RWPE2 (cell line): ENCODE results near the gene PARP6.

Experiments
- ATAC-seq: fragments of 200-7000 bp; cut with Tn5 transposase; 3 replicates; pipeline ENCODE4 v1.9.1; 2021; ENCODE audit warnings: low read depth
- DNase-seq: peaks from one replicate; pipeline ENCODE4 v3.0.0-alpha.2; 2020; ENCODE audit warnings: low spot score
- H3K27ac ChIP-seq: fragments of 450-650 bp; 2 replicates; pipeline ENCODE4 v1.5.1; 2017; ENCODE audit warnings: mild to moderate bottlenecking; ENCODE audit not compliant: poor library complexity, severe bottlenecking
- H3K27me3 ChIP-seq: fragments of 250-450 bp; sonication (Bioruptor Pico); 2 replicates; pipeline ENCODE4 v1.5.1; 2021; ENCODE audit warnings: mild to moderate bottlenecking, moderate library complexity; ENCODE audit not compliant: insufficient read depth, poor library complexity, severe bottlenecking
- H3K36me3 ChIP-seq: fragments of 250-450 bp; sonication (Bioruptor Pico); 2 replicates; pipeline ENCODE4 v1.5.1; 2020; ENCODE audit warnings: low read depth, mild to moderate bottlenecking, moderate library complexity
- H3K4me1 ChIP-seq: fragments of 250-450 bp; sonication (Bioruptor Pico); 2 replicates; pipeline ENCODE4 v1.5.1; 2021; ENCODE audit warnings: mild to moderate bottlenecking, moderate library complexity; ENCODE audit not compliant: insufficient read depth, poor library complexity, severe bottlenecking
- H3K4me3 ChIP-seq: fragments of 250-450 bp; sonication (Bioruptor Pico); 2 replicates; pipeline ENCODE4 v1.5.1; 2021; ENCODE audit warnings: mild to moderate bottlenecking, moderate library complexity; ENCODE audit not compliant: severe bottlenecking
- H3K9me3 ChIP-seq: fragments of 250-450 bp; sonication (Bioruptor Pico); 2 replicates; pipeline ENCODE4 v1.5.1; 2021; ENCODE audit warnings: mild to moderate bottlenecking, moderate library complexity; ENCODE audit not compliant: severe bottlenecking
- CTCF ChIP-seq: fragments of 450-650 bp; IDR thresholded peaks from one replicate; pipeline ENCODE4 v1.5.1; 2017; ENCODE audit warnings: mild to moderate bottlenecking, moderate library complexity; ENCODE audit not compliant: poor library complexity, severe bottlenecking

Gene PARP6

GRCh38 chr15:72237853-72238224 is 34.5 kb downstream of the PARP6 start:
- H3K4me3 ChIP-seq, result no peak overlapping the region
- H3K36me3 ChIP-seq, result peaks cover 29% of the 10 kb centered on the region
- no peaks in the 10 kb centered on the region for H3K9me3 ChIP-seq
- peaks cover 22% of the 10 kb centered on the region for H3K4me1 ChIP-seq
- peak overlapping the region; percentile 91 for H3K27ac ChIP-seq
- peak; percentile 47 for ATAC-seq
- no peak for TF ChIP-seq CTCF
- no peaks in the 10 kb centered on the region for H3K27me3 ChIP-seq
- no peak for DNase-seq

- DNase-seq, result peak; percentile 97
- Histone ChIP-seq H3K36me3 (peaks cover 23% of the 10 kb centered on the region), H3K4me1 (peaks cover 28% of the 10 kb centered on the region), H3K27ac (peak overlapping the region; percentile 91), H3K9me3 (no peaks in the 10 kb centered on the region), H3K27me3 (no peaks in the 10 kb centered on the region), H3K4me3 (peak overlapping the region; percentile 18)
- no peak for TF ChIP-seq CTCF
- peak; percentile 96 for ATAC-seq
These were observed 35.1 kb downstream of the PARP6 start for GRCh38 chr15:72237029-72237852.

- no peak overlapping the region for H3K4me3 ChIP-seq
- no peak for DNase-seq
- H3K9me3 ChIP-seq, result no peaks in the 10 kb centered on the region
- peaks cover 17% of the 10 kb centered on the region for H3K36me3 ChIP-seq
- no peak for TF ChIP-seq CTCF
- ATAC-seq, result no peak
- H3K27ac ChIP-seq, result peak overlapping the region; percentile 91
- H3K27me3 ChIP-seq, result no peaks in the 10 kb centered on the region
- H3K4me1 ChIP-seq, result peaks cover 28% of the 10 kb centered on the region
These were observed 35.9 kb downstream of the PARP6 start for GRCh38 chr15:72236381-72237003.

- Histone ChIP-seq H3K27me3 (no peaks in the 10 kb centered on the region), H3K9me3 (no peaks in the 10 kb centered on the region), H3K27ac (peak overlapping the region; percentile 9), H3K4me1 (peaks cover 28% of the 10 kb centered on the region), H3K4me3 (no peak overlapping the region), H3K36me3 (peaks cover 6% of the 10 kb centered on the region; the same call in 1 of the 2 replicates)
- ATAC-seq (no peak), DNase-seq (no peak)
- TF ChIP-seq CTCF, result no peak
These were observed 37.1 kb downstream of the PARP6 start for GRCh38 chr15:72235298-72235697.

GRCh38 chr15:72233769-72234168 is 38.6 kb downstream of the PARP6 start:
- H3K36me3 ChIP-seq, result peaks cover 13% of the 10 kb centered on the region
- no peaks in the 10 kb centered on the region for H3K27me3 ChIP-seq
- H3K9me3 ChIP-seq, result no peaks in the 10 kb centered on the region
- peaks cover 28% of the 10 kb centered on the region for H3K4me1 ChIP-seq
- no peak overlapping the region for H3K4me3 ChIP-seq
- ATAC-seq (no peak), DNase-seq (no peak)
- H3K27ac ChIP-seq, result peak overlapping the region; percentile 9
- TF ChIP-seq CTCF, result no peak
